Brain microvascular endothelial cell (primary cell): ENCODE data around the gene APBA2.
"Not testable (repeated sequence)": the region's sequence is repeated elsewhere in the genome, so short reads cannot be mapped to it uniquely, and the experiment has no call there.

Source experiments
- DNase-seq: peaks from one replicate; pipeline ENCODE4 v3.0.0-alpha.2; 2020
- H3K27ac ChIP-seq: fragments of 250-450 bp; sonication (Bioruptor Pico); 2 replicates; pipeline ENCODE4 v1.5.1; 2020; ENCODE audit warnings: mild to moderate bottlenecking, moderate library complexity
- H3K27me3 ChIP-seq: fragments of 250-450 bp; sonication (Bioruptor Pico); replicated peaks from 2 replicates; pipeline ENCODE4 v1.5.1; 2020; ENCODE audit warnings: mild to moderate bottlenecking
- H3K36me3 ChIP-seq: fragments of 250-450 bp; sonication (Bioruptor Pico); replicated peaks from 2 replicates; pipeline ENCODE4 v1.5.1; 2020; ENCODE audit warnings: mild to moderate bottlenecking
- H3K4me3 ChIP-seq: 2 replicates; pipeline ENCODE4 v1.5.1; 2011; ENCODE audit warnings: low read depth, mild to moderate bottlenecking, control low read depth, low read length, moderate library complexity
- in situ Hi-C: cut with HindIII; loops from 2 replicates; pipeline ENCODE4 v1.10.0; 2017; ENCODE audit warnings: low sequenced_read_pairs, low pct_ligation_motif_present
- TF ChIP-seq, protein P1 (sequence below): IDR thresholded peaks from 2 replicates; pipeline ENCODE4 v1.5.1; 2011; ENCODE audit warnings: low read depth, mild to moderate bottlenecking, moderate library complexity, low read length, control low read depth, inconsistent platforms; ENCODE audit errors: missing control alignments

APBA2 gene

DNA sequence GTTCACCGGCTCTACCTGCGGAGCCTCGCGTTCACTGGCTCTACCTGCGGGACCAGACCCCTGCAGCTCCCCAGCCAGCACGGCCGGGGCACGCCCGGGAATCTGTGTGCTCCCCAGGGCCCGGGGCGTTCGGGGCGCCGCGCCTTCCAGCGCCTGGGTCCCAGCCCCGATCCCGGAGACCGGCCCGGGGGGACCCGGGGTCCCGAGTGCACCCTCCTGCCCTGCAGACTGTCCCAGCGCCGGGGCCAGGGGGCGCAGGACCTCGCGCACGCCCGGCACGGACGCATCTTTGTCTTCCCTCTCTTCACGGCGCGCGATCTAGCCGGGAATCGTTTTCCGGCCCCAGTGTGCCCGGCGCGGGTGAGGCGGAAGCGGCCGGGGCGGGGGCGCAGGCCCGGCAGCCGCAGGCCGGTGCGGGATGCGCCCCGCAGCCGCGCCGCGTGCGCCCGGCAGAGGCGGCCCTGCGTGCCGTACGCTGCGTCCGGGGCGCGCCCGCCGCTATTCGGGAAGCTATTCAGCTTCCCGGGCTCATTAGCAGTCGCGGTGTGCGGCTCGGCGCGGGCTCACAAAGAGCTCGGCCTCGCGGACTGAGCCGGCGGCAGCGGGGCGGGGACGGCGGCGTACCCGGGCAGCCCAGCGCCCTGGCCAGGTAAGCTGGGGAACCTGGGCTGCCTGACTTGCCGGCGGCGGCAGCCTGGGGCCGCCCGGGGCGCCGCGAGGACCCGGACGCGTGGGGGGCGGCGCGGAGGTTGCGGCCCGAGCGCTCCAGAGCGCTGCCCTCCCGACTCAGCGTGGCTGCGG is at the start of gene APBA2:
APBA2 (plus strand) TSS at position 345 of the 801 bp plus-strand sequence. CDS start 167,911 bp downstream, outside the sequence.
- TF ChIP-seq, protein P1, sequence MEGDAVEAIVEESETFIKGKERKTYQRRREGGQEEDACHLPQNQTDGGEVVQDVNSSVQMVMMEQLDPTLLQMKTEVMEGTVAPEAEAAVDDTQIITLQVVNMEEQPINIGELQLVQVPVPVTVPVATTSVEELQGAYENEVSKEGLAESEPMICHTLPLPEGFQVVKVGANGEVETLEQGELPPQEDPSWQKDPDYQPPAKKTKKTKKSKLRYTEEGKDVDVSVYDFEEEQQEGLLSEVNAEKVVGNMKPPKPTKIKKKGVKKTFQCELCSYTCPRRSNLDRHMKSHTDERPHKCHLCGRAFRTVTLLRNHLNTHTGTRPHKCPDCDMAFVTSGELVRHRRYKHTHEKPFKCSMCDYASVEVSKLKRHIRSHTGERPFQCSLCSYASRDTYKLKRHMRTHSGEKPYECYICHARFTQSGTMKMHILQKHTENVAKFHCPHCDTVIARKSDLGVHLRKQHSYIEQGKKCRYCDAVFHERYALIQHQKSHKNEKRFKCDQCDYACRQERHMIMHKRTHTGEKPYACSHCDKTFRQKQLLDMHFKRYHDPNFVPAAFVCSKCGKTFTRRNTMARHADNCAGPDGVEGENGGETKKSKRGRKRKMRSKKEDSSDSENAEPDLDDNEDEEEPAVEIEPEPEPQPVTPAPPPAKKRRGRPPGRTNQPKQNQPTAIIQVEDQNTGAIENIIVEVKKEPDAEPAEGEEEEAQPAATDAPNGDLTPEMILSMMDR = no peak
- peak; percentile 18 for DNase-seq
- no peaks in the 10 kb centered on the region for H3K36me3 ChIP-seq
- in situ Hi-C loops = no loop called here
- peak within 1 kb of the TSS; percentile 61 for H3K4me3 ChIP-seq
- H3K27me3 ChIP-seq = no peaks in the 10 kb centered on the region
- no peak within 1 kb of the TSS for H3K27ac ChIP-seq

DNA sequence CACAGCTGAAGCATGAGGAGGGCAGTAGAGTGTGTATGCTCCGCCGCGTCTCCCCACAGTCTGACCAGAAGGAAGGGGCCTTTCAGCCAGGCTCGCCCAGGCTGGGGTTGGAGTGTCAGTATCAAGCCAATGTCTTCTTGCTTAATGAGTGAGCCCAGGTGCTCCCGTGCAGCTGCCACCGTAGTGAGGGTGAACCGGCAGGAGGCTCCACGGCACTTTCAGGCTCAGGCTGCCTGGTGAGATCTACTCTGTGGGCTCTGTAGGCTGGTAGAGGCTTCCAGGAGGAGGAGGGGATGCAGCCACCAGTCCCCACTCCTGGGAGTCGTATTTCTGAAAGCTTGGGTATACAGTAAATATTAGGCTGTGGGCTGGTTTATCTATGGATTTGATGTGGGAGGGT is 45.5 kb upstream of the APBA2 start:
- H3K4me3 ChIP-seq, DNase-seq, H3K27ac ChIP-seq, H3K36me3 ChIP-seq, H3K27me3 ChIP-seq, in situ Hi-C loops: not testable (repeated sequence)

DNA sequence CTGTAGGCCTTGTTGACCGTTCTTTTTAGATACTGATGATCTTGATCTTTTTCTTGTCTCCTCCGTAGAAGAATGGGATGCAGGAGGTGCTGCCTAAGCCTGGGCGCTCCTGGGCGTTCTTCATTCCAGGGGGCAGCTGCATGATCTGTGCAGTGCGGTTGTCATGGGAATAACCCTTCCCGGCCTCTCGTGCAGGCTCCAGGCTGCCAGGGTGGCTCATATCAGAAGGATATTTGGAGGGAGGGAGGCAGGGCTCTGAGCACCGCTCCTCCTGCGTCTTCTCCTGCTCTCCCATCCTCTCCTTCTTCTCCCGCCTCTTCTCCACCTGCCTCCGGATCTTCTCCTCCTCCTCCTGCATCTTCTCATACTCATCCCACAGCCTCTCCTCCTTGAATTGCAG is 43.6 kb upstream of the APBA2 start:
- H3K27ac ChIP-seq, DNase-seq, H3K36me3 ChIP-seq, H3K27me3 ChIP-seq, in situ Hi-C loops, H3K4me3 ChIP-seq: not testable (repeated sequence)

DNA sequence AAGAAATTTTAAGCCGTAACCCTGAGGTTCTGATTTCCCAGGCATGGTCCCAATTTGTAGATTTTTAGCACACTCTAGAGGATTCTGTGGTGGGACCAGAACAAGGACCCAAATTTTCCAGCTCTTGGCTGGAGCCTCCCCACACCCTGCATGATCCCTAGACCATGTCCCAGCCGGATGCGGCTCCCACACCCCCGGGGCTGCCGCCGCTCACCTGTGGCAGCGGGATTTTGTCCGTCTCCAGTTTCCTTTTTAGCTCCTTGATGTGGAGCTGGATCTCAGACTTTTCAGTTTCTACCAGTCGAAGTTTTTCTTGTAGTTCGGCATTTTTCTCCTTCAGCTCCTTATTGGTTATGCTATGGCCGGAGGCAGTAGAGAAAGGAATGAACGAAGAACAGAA is 42.3 kb upstream of the APBA2 start:
- H3K4me3 ChIP-seq, H3K27me3 ChIP-seq, DNase-seq, H3K27ac ChIP-seq, H3K36me3 ChIP-seq, in situ Hi-C loops: not testable (repeated sequence)

DNA sequence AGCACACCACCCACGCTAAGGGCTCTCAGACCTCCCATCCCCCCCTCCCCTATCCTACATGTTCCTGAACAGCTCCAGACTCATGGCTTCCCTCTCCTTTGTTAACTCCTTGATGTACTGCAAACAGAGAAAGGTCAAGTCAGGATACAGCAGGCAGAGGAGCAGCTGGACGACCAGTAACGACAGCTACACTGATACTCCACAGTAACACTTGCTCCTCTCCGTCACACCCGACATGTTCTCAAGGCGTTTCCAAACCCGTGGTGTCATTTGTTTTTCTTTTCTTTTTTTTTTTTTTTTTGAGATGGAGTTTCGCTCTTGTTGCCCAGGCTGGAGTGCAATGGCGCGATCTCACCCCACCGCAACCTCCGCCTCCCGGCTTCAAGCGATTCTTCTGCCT is 41.6 kb upstream of the APBA2 start:
- H3K27ac ChIP-seq, H3K27me3 ChIP-seq, DNase-seq, H3K4me3 ChIP-seq, in situ Hi-C loops, H3K36me3 ChIP-seq: not testable (repeated sequence)

DNA sequence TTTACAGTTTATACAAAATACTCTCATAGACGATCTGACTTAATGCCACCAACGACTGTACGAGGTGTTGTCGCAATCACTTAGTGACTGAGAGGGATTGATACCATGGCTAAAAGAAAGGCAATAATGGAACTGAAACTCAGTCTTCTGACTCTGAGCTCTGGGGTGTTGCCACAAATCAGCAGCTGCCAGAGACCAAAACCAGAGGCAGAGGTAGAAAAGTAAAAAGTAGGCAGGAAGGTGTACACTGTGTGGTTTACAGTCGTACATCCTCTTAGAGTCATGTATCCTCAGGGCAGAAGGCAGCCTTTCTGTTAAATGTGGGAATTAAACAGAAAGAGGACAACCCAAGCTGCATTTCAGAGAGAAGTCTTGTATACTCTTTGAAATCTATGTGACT is 38.5 kb upstream of the APBA2 start:
- H3K36me3 ChIP-seq, H3K27ac ChIP-seq, in situ Hi-C loops, DNase-seq, H3K4me3 ChIP-seq, H3K27me3 ChIP-seq: not testable (repeated sequence)

DNA sequence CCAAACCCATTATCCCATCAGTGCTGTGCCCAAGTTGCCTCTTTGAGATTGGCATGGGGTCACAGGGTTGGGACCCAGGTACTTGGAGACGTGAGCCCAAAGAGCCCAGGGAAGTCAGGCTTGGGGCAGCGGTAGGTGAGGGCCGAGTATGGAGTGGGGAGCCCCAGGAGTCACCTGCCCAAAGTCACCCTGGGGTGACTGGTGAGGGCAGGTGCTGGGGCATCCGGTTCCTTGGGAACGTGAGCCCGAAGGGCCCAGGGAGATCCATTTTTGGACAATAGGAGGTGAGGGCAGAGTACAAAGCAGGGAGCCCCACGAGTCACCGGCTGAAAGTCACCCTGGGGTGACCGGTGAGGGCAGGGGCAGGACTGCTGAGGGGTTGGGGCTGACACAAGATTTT is 37.8 kb upstream of the APBA2 start:
- H3K4me3 ChIP-seq, in situ Hi-C loops, H3K27ac ChIP-seq, DNase-seq, H3K27me3 ChIP-seq, H3K36me3 ChIP-seq: not testable (repeated sequence)

DNA sequence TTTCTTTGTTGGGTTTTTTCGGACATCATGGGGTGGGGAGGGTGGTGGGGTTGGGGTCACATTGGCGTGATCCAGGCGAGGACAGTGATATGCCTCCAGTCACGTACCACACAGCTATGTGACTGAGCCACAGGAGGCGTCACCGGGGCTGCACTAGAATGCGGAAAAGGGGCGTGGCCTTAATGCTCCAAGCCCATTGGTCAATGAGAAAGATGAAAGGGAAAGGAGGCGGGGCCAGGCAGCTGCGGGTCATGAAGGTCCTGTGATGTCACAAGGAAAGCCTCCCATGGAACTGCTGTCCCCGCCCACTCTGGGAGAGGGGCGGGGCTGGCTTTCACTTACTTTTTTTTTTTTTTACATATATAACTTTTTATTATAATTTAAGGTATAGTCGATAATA is 37.3 kb upstream of the APBA2 start, which contains the start of gene GOLGA6L7:
GOLGA6L7 (minus strand) TSS at position 124 of the 400 bp plus-strand sequence; CDS start at position 29, 95 bp downstream.
- H3K27ac ChIP-seq, in situ Hi-C loops, H3K4me3 ChIP-seq, DNase-seq, H3K27me3 ChIP-seq, H3K36me3 ChIP-seq: not testable (repeated sequence)

DNA sequence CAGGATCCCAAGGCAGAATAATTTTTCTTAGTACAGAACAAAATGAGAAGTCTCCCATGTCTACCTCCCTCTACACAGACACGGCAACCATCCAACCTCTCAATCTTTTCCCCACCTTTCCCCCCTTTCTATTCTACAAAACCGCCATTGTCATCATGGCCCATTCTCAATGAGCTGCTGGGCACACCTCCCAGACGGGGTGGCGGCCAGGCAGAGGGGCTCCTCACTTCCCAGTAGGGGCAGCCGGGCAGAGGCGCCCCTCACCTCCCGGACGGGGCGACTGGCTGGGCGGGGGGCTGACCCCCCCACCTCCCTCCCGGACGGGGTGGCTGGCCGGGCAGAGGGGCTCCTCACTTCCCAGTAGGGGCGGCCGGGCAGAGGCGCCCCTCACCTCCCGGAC is 36.5 kb upstream of the APBA2 start:
- DNase-seq, H3K36me3 ChIP-seq, in situ Hi-C loops, H3K27me3 ChIP-seq, H3K27ac ChIP-seq, H3K4me3 ChIP-seq: not testable (repeated sequence)

DNA sequence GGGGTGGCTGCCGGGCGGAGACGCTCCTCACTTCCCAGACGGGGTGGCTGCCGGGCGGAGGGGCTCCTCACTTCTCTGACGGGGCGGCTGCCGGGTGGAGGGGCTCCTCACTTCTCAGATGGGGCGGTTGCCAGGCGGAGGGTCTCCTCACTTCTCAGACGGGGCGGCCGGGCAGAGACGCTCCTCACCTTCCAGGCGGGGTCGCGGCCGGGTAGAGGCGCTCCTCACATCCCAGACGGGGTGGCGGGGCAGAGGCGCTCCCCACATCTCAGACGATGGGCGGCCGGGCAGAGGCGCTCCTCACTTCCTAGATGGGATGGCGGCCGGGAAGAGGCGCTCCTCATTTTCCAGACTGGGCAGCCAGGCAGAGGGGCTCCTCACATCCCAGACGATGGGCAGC is 36.0 kb upstream of the APBA2 start:
- H3K27me3 ChIP-seq, H3K27ac ChIP-seq, DNase-seq, H3K36me3 ChIP-seq, in situ Hi-C loops, H3K4me3 ChIP-seq: not testable (repeated sequence)

DNA sequence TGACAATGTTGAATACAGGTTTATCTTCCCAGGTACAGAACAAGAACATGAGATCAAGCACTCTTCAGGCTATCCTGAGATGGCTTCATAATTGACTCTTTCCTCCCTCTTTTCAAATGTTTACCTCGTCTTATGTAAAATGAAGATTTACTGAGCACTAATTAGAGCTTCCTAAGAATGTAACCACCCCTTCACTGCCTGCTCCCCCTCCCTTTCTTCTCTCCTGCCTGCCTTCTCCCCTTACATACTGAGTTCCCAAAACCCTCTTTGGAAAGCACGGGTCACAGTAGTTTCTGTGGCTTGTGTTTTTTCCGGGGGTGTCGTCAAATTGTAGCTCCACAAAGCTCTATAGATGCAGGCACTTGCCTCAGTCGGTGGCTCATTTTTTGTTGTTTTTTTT is 32.1 kb upstream of the APBA2 start:
- H3K27ac ChIP-seq, H3K4me3 ChIP-seq, H3K36me3 ChIP-seq, DNase-seq, H3K27me3 ChIP-seq, in situ Hi-C loops: not testable (repeated sequence)

DNA sequence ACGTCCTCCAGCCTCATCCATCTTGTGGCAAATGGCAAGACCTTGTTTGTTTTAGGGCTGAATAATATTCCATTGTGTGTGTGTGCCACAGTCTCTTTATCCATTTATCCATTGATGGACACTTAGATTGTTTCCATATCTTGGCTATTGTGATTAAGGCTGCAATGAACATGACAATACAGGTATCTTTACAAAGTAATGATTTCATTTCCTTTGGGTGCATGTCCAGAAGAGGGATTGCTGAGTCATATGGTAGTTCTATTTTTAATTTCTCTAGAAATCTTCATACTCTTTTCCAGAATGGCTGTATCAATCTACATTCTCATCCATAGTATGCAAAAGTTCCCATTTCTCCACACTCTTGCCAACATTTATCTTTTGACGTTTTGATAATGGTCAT is 31.2 kb upstream of the APBA2 start:
- in situ Hi-C loops, H3K36me3 ChIP-seq, H3K27ac ChIP-seq, H3K27me3 ChIP-seq, H3K4me3 ChIP-seq, DNase-seq: not testable (repeated sequence)
